Adrenal gland (tissue), 5 donors: Measurements from ENCODE around the gene UBE3D.
"Not testable (repeated sequence)": the region's sequence is repeated elsewhere in the genome, so short reads cannot be mapped to it uniquely, and the experiment has no call there.

Experiments
- CTCF ChIP-seq, 6 experiments: fragments of 450-650 bp in 4 of 6; fragments of 200-600 bp in 2 of 6; sonication (generic) in 1 of 6; IDR thresholded peaks; 1 replicate in 5 of 6; 2 replicates in 1 of 6; pipeline versions ENCODE4 v1.5.1 to v1.8.0; 2016 to 2021; ENCODE audit warnings: antibody characterized with exemption in 6 of 6, mild to moderate bottlenecking in 2 of 6, moderate library complexity in 1 of 6
- POLR2A ChIP-seq, 2 donors: fragments of 450-650 bp; IDR thresholded peaks; one replicate each; pipeline ENCODE4 v1.6.1; 2017; ENCODE audit warnings: antibody characterized with exemption in 2 of 2, mild to moderate bottlenecking in 2 of 2, moderate library complexity in 1 of 2
- donor health status: DM: no; HTN: no; CAD: no.

- not testable (repeated sequence) for TF ChIP-seq CTCF, POLR2A (IDR thresholded peaks at IDR 0.05)
Measured at GRCh38 chr6:82852904-82853303, 212.7 kb downstream of the UBE3D start.
